HepG2 (cell line): ENCODE data around the gene SERPINB1. TPM values are rescaled to one million over a fixed set of nuclear protein-coding genes. Genes with fewer than 3 reads are reported as not detected.

Source experiments
- ATAC-seq: fragments of 200-7000 bp; cut with Tn5 transposase; 3 replicates; pipeline ENCODE4 v1.9.1; 2020; ENCODE audit warnings: mild to moderate bottlenecking, moderate library complexity
- BruUV-seq: library from RNA; stranded (reverse); fragments of 400-500 nt; replicated peaks from 2 replicates; lab custom pipeline; 2021; lab: Mats Ljungman, UMichigan
- CTCF ChIA-PET: fragments of 300-600 bp; formaldehyde crosslinking; extraction: SDS; loops from one replicate; lab custom pipeline; 2021; ENCODE audit warnings: low total read pairs, inconsistent platforms, low intra/inter-chr PET ratio; lab: Yijun Ruan, JAX
- POLR2A ChIA-PET: fragments of 350-600 bp; sonication (Branson Sonifier 250); formaldehyde crosslinking; loops from one replicate; lab custom pipeline; 2020; ENCODE audit warnings: antibody characterized with exemption, inconsistent platforms; lab: Yijun Ruan, JAX
- DNase-seq: peaks from one replicate; pipeline ENCODE4 v3.0.0-alpha.2; 2015; ENCODE audit warnings: low spot score
- FAIRE-seq: peaks from 3 replicates; lab custom pipeline; 2011; peaks lifted over from hg19 to GRCh38; lab: Jason Lieb, UNC
- H2AFZ ChIP-seq: one replicate; pipeline ENCODE4 v1.6.1; 2011; ENCODE audit warnings: low read length, inconsistent platforms
- H3K27ac ChIP-seq: fragments of 300-600 bp; 3 replicates; pipeline ENCODE4 v1.8.0; 2011; ENCODE audit warnings: mixed run types, mild to moderate bottlenecking, mixed read lengths, low read length, inconsistent platforms; ENCODE audit not compliant: insufficient read depth; ENCODE audit errors: extremely low read length
- H3K27me3 ChIP-seq, 2 experiments: fragments of 200-600 bp in 1 of 2; 2 replicates in 1 of 2; 3 replicates in 1 of 2; pipeline versions ENCODE4 v1.6.0 to v1.8.0; 2011; ENCODE audit warnings: low read length in 2 of 2, mild to moderate bottlenecking in 2 of 2, moderate library complexity in 2 of 2, inconsistent platforms in 1 of 2; ENCODE audit not compliant: insufficient read depth in 2 of 2, control insufficient read depth in 1 of 2
- H3K36me3 ChIP-seq, 2 experiments: fragments of 200-600 bp in 1 of 2; replicated peaks in 1 of 2; 2 replicates in 1 of 2; 3 replicates in 1 of 2; pipeline versions ENCODE4 v1.5.1 to v1.8.0; 2011; ENCODE audit warnings: low read length in 2 of 2, inconsistent platforms in 1 of 2; ENCODE audit not compliant: insufficient read depth in 2 of 2, control insufficient read depth in 1 of 2
- H3K4me1 ChIP-seq: 2 replicates; pipeline ENCODE4 v1.5.1; 2012; ENCODE audit warnings: low read length, inconsistent platforms; ENCODE audit not compliant: insufficient read depth
- H3K4me2 ChIP-seq: 2 replicates; pipeline ENCODE4 v1.6.0; 2011; ENCODE audit warnings: low read depth, low read length, inconsistent platforms
- H3K4me3 ChIP-seq, 3 experiments: fragments of 200-600 bp in 1 of 3; sonication (generic), shearing (Covaris generic) in 1 of 3; replicated peaks in 1 of 3; 2 replicates each; pipeline ENCODE4 v1.5.1; 2011 to 2016; ENCODE audit warnings: low read length in 3 of 3, inconsistent platforms in 2 of 3, low read depth in 2 of 3, mild to moderate bottlenecking in 2 of 3, control low read depth in 1 of 3, mixed read lengths in 1 of 3; ENCODE audit not compliant: insufficient read depth in 1 of 3
- H3K79me2 ChIP-seq: one replicate; pipeline ENCODE4 v1.6.1; 2011; ENCODE audit warnings: low read length, inconsistent platforms; ENCODE audit not compliant: insufficient read depth
- H3K9ac ChIP-seq: 2 replicates; pipeline ENCODE4 v1.6.0; 2011; ENCODE audit warnings: mild to moderate bottlenecking, low read depth, low read length, inconsistent platforms; ENCODE audit not compliant: insufficient read depth
- H3K9me3 ChIP-seq: 2 replicates; pipeline ENCODE4 v1.5.1; 2012; ENCODE audit warnings: mild to moderate bottlenecking, low read length
- H4K20me1 ChIP-seq: 2 replicates; pipeline ENCODE4 v1.6.0; 2011; ENCODE audit warnings: inconsistent platforms, mild to moderate bottlenecking, low read length, moderate library complexity; ENCODE audit not compliant: insufficient read depth
- ADNP ChIP-seq: sonication (generic); formaldehyde crosslinking; IDR thresholded peaks from 2 replicates; pipeline ENCODE4 v1.4.0; 2020; ENCODE audit warnings: missing genetic modification reagents
- ARID5B ChIP-seq: IDR thresholded peaks from 2 replicates; pipeline ENCODE4 v1.4.0; 2020; ENCODE audit warnings: mild to moderate bottlenecking, missing genetic modification reagents
- CHD2 ChIP-seq: IDR thresholded peaks from 2 replicates; pipeline ENCODE4 v1.6.1; 2011; ENCODE audit warnings: low read depth, low read length, improper control_type of control experiment
- FOXC1 ChIP-seq: sonication (generic); formaldehyde crosslinking; IDR thresholded peaks from 2 replicates; pipeline ENCODE4 v1.8.0; 2022; ENCODE audit warnings: mild to moderate bottlenecking, missing genetic modification reagents, borderline replicate concordance
- FOXJ3 ChIP-seq: sonication (generic); formaldehyde crosslinking; IDR thresholded peaks from 2 replicates; pipeline ENCODE4 v1.4.0; 2020; ENCODE audit warnings: missing genetic modification reagents, mild to moderate bottlenecking, borderline replicate concordance
- HMGXB4 ChIP-seq, 2 experiments: sonication (generic) in 1 of 2; formaldehyde crosslinking in 1 of 2; IDR thresholded peaks; 2 replicates each; pipeline versions ENCODE4 v1.4.0 to v1.6.1; 2018 to 2020; ENCODE audit warnings: missing genetic modification reagents in 2 of 2, borderline replicate concordance in 1 of 2, low read depth in 1 of 2, mild to moderate bottlenecking in 1 of 2, missing biosample characterization in 1 of 2
- SALL2 ChIP-seq: sonication (generic); formaldehyde crosslinking; IDR thresholded peaks from 2 replicates; pipeline ENCODE4 v1.8.1; 2023; ENCODE audit warnings: mild to moderate bottlenecking, missing genetic modification reagents, inconsistent platforms
- ZBTB34 ChIP-seq: sonication (generic); formaldehyde crosslinking; IDR thresholded peaks from 2 replicates; pipeline ENCODE4 v1.8.0; 2022; ENCODE audit warnings: mild to moderate bottlenecking, missing genetic modification reagents
- ZFP37 ChIP-seq: sonication (generic); formaldehyde crosslinking; IDR thresholded peaks from 2 replicates; pipeline ENCODE4 v1.4.0; 2020; ENCODE audit warnings: missing genetic modification reagents, borderline replicate concordance
- ZNF790 ChIP-seq: sonication (generic); formaldehyde crosslinking; IDR thresholded peaks from 2 replicates; pipeline ENCODE4 v1.8.0; 2022; ENCODE audit warnings: missing genetic modification reagents, mild to moderate bottlenecking, borderline replicate concordance
- WGBS: methylation state at CpG from one replicate; pipeline ENCODE4 v1.1.6; 2017; ENCODE audit warnings: low lambda C conversion rate; 5-methylcytosine and 5-hydroxymethylcytosine counted together
- in situ Hi-C: cut with HindIII; loops from 2 replicates; pipeline ENCODE4 v1.10.0; 2017; ENCODE audit warnings: low pct_unique_long_range_greater_than_20kb; ENCODE audit not compliant: extremely low pct_ligation_motif_present
- intact Hi-C: fragments of 100-400 bp; cut with micrococcal nuclease; formaldehyde crosslinking; loops from one replicate; pipeline ENCODE4 v1.10.0; 2022; ENCODE audit not compliant: unreplicated experiment
- polyA plus RNA-seq, 8 experiments: library from polyadenylated mRNA; depleted of rRNA in 3 of 8; stranded (reverse) in 7 of 8; unstranded in 1 of 8; fragments of >200 nt; fragmentation: Illumina TruSeq in 4 of 8; extraction: Trizol in 4 of 8; gene quantifications; 2 replicates each; pipeline versions ENCODE4 v1.2.1 to v1.2.3, GENCODE V29; 2011 to 2016; ENCODE audit warnings: low read depth in 4 of 8, missing spikeins in 1 of 8, mixed read lengths in 1 of 8; ENCODE audit not compliant: insufficient read depth in 1 of 8
- total RNA-seq, 5 experiments: library from RNA; depleted of rRNA; stranded (reverse); fragments of >200 nt; fragmentation: Illumina TruSeq; extraction: Trizol; gene quantifications; 2 replicates each; pipeline ENCODE4 v1.2.3, GENCODE V29; 2016; ENCODE audit warnings: low read depth in 1 of 5

SERPINB1 gene
- total and polyA plus RNA-seq, 2 of the 13 experiments (the other 11 are each of a cell fraction or from before 2014, with no cell fraction given), result 41.4 to 60.5 TPM

GRCh38 chr6:2818593-2818992, 23.1 kb downstream of the SERPINB1 start:
- DNase-seq (no peak), ATAC-seq (no peak), FAIRE-seq (no peak)
- in situ Hi-C loops (no loop called here), intact Hi-C loops (no loop called here)
- Histone ChIP-seq H3K36me3 (no peaks in the 10 kb centered on the region), H3K79me2 (no peaks in the 10 kb centered on the region), H3K4me3 (0 out of 6 replicates have a peak overlapping the region, but pooled peaks of 1 of the 3 experiments have one; percentile 7), H3K4me1 (peaks cover 40% of the 10 kb centered on the region), H3K27me3 (no peaks in the 10 kb centered on the region), H3K9ac (peak overlapping the region; percentile 30; the same call in 1 of the 2 replicates), H3K27ac (no peak overlapping the region), H2AFZ (peak overlapping the region; percentile 80), H4K20me1 (no peaks in the 10 kb centered on the region), H3K9me3 (peaks cover 15% of the 10 kb centered on the region; the same call in 1 of the 2 replicates), H3K4me2 (peak overlapping the region; percentile 62)
- TF ChIP-seq HMGXB4 (CRISPR knock-in tag; IDR thresholded peaks at IDR 0.05; ENCODE audit: borderline replicate concordance in 1 of 2, low read depth in 1 of 2), result no peak
- no peak for TF ChIP-seq ZNF790 (CRISPR knock-in tag)
- no peak for TF ChIP-seq ADNP (CRISPR knock-in tag)
- TF ChIP-seq SALL2 (CRISPR knock-in tag), result no peak
- no peak for TF ChIP-seq FOXC1 (CRISPR knock-in tag)
- no peak for TF ChIP-seq CHD2
- TF ChIP-seq ZBTB34 (CRISPR knock-in tag), result no peak
- TF ChIP-seq FOXJ3, result no peak
- no peak for TF ChIP-seq ARID5B (CRISPR knock-in tag)
- TF ChIP-seq ZFP37 (CRISPR knock-in tag), result no peak
- BruUV-seq, result no TSS peak
- CTCF ChIA-PET, result no interaction called here
- WGBS, result 85% methylated on average over 3 of the region's 3 CpGs
- POLR2A ChIA-PET, result interaction anchor here (1.2 to 3.0 kb wide), 4 partner anchors 9 to 53 kb away, joined by 3 to 33 read pairs (median 7); partner anchors contain the start of genes SERPINB1 and WRNIP1
